SH-SY5Y (cell line): ENCODE data around the gene CSN3.

Experiments
- GATA2 ChIP-seq: IDR thresholded peaks from 2 replicates; pipeline ENCODE4 v1.6.1; 2011; ENCODE audit warnings: mild to moderate bottlenecking, low read depth, low read length
- GATA3 ChIP-seq: IDR thresholded peaks from 2 replicates; pipeline ENCODE4 v1.6.1; 2011; ENCODE audit warnings: low read depth, mild to moderate bottlenecking, low read length, moderate library complexity

DNA sequence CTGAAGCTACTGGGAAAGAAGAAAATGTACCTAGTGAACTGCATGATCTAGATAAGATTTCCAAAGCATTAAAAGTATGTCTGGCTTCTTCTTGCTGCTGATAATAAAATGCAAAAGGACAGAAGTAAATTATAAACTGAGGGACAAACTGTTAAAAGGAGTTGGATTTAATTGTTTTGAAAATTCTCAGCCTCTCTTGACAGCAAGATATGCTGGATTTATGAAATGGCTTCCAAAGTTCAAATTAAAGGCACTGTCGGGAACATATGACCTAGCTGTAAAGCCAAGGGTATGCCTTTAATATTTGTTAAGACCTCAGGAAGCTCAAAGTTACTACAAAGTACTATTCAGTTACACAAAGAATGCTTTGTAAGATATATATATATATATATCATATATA, 46.3 kb downstream of the CSN3 start:
- TF ChIP-seq GATA2 (no peak), GATA3 (no peak)
